Measurements from ENCODE around the gene GGN. TPM values are rescaled to one million over a fixed set of nuclear protein-coding genes. Genes with fewer than 3 reads are reported as not detected.
"Not testable (repeated sequence)": the region's sequence is repeated elsewhere in the genome, so short reads cannot be mapped to it uniquely, and the experiment has no call there.

The GGN gene
- polyA plus RNA-seq, 1 donor: 4.4 TPM

- H3K36me3 ChIP-seq (ENCODE audit: control insufficient read depth, insufficient read depth, low read length); H3K9me3 ChIP-seq (ENCODE audit: control insufficient read depth, low read depth, low read length); DNase-seq; H3K4me1 ChIP-seq (ENCODE audit: control insufficient read depth, insufficient read depth, low read length); H3K27ac ChIP-seq (ENCODE audit: low read length); H3K4me3 ChIP-seq (ENCODE audit: low read length): not testable (repeated sequence)
- peaks cover 37% of the 10 kb centered on the region for H3K27me3 ChIP-seq (ENCODE audit: control insufficient read depth, insufficient read depth, low read length)
- WGBS (ENCODE audit: insufficient coverage, low lambda C conversion rate): no CpG with 5 or more reads among the region's 16 CpGs
Measured at GRCh38 chr19:38362946-38363688, 24.7 kb downstream of the GGN start.

GRCh38 chr19:38362076-38362945 lies 25.5 kb downstream of the GGN start:
- Histone ChIP-seq H3K27me3 (ENCODE audit: control insufficient read depth, insufficient read depth, low read length) (peaks cover 41% of the 10 kb centered on the region), H3K9me3 (ENCODE audit: control insufficient read depth, low read depth, low read length) (peaks cover 4% of the 10 kb centered on the region), H3K4me3 (ENCODE audit: low read length) (peak overlapping the region; percentile 55), H3K4me1 (ENCODE audit: control insufficient read depth, insufficient read depth, low read length) (peaks cover 9% of the 10 kb centered on the region), H3K27ac (ENCODE audit: low read length) (no peak overlapping the region), H3K36me3 (ENCODE audit: control insufficient read depth, insufficient read depth, low read length) (no peaks in the 10 kb centered on the region)
- peak; percentile 29 to 57 for DNase-seq
- WGBS (ENCODE audit: insufficient coverage, low lambda C conversion rate): no CpG with 5 or more reads among the region's 68 CpGs

GRCh38 chr19:38361633-38362075 lies 26.2 kb downstream of the GGN start:
- Histone ChIP-seq H3K27me3 (ENCODE audit: control insufficient read depth, insufficient read depth, low read length) (peaks cover 47% of the 10 kb centered on the region), H3K36me3 (ENCODE audit: control insufficient read depth, insufficient read depth, low read length) (no peaks in the 10 kb centered on the region)

GRCh38 chr19:38360839-38361631 lies 26.8 kb downstream of the GGN start:
- Histone ChIP-seq H3K27me3 (ENCODE audit: control insufficient read depth, insufficient read depth, low read length) (peaks cover 53% of the 10 kb centered on the region), H3K27ac (ENCODE audit: low read length) (no peak overlapping the region), H3K36me3 (ENCODE audit: control insufficient read depth, insufficient read depth, low read length) (no peaks in the 10 kb centered on the region), H3K9me3 (ENCODE audit: control insufficient read depth, low read depth, low read length) (peaks cover 4% of the 10 kb centered on the region), H3K4me1 (ENCODE audit: control insufficient read depth, insufficient read depth, low read length) (peaks cover 9% of the 10 kb centered on the region), H3K4me3 (ENCODE audit: low read length) (peak overlapping the region; percentile 40)
- no CpG with 5 or more reads among the region's 23 CpGs for WGBS (ENCODE audit: insufficient coverage, low lambda C conversion rate)
- DNase-seq: no peak

More at GRCh38 chr19:38361633-38362075, 26.2 kb downstream of the GGN start:
- no peak overlapping the region for H3K27ac ChIP-seq (ENCODE audit: low read length)
- peaks cover 4% of the 10 kb centered on the region for H3K9me3 ChIP-seq (ENCODE audit: control insufficient read depth, low read depth, low read length)
- peaks cover 9% of the 10 kb centered on the region for H3K4me1 ChIP-seq (ENCODE audit: control insufficient read depth, insufficient read depth, low read length)
- H3K4me3 ChIP-seq (ENCODE audit: low read length): peak overlapping the region; percentile 55
- peak; percentile 32 to 71 for DNase-seq
- WGBS (ENCODE audit: insufficient coverage, low lambda C conversion rate): no CpG with 5 or more reads among the region's 37 CpGs

GRCh38 chr19:38360351-38360750 lies 27.5 kb downstream of the GGN start:
- H3K4me1 ChIP-seq (ENCODE audit: control insufficient read depth, insufficient read depth, low read length): peaks cover 9% of the 10 kb centered on the region
- no peak overlapping the region for H3K27ac ChIP-seq (ENCODE audit: low read length)
- peaks cover 4% of the 10 kb centered on the region for H3K9me3 ChIP-seq (ENCODE audit: control insufficient read depth, low read depth, low read length)
- no peak overlapping the region for H3K4me3 ChIP-seq (ENCODE audit: low read length)
- DNase-seq: no peak
- peaks cover 56% of the 10 kb centered on the region for H3K27me3 ChIP-seq (ENCODE audit: control insufficient read depth, insufficient read depth, low read length)
- WGBS (ENCODE audit: insufficient coverage, low lambda C conversion rate): no CpG with 5 or more reads among the region's 9 CpGs
- no peaks in the 10 kb centered on the region for H3K36me3 ChIP-seq (ENCODE audit: control insufficient read depth, insufficient read depth, low read length)

- peaks cover under 1% of the 10 kb centered on the region for H3K9me3 ChIP-seq (ENCODE audit: control insufficient read depth, low read depth, low read length)
- peaks cover 60% of the 10 kb centered on the region for H3K27me3 ChIP-seq (ENCODE audit: control insufficient read depth, insufficient read depth, low read length)
- H3K27ac ChIP-seq (ENCODE audit: low read length): no peak overlapping the region
- H3K4me1 ChIP-seq (ENCODE audit: control insufficient read depth, insufficient read depth, low read length): peaks cover 9% of the 10 kb centered on the region
- WGBS (ENCODE audit: insufficient coverage, low lambda C conversion rate): no CpG with 5 or more reads among the region's 18 CpGs
- no peak for DNase-seq
- no peaks in the 10 kb centered on the region for H3K36me3 ChIP-seq (ENCODE audit: control insufficient read depth, insufficient read depth, low read length)
- H3K4me3 ChIP-seq (ENCODE audit: low read length): no peak overlapping the region
Measured at GRCh38 chr19:38359242-38360021, 28.4 kb downstream of the GGN start.

- Histone ChIP-seq H3K27ac (ENCODE audit: low read length) (no peak overlapping the region), H3K4me3 (ENCODE audit: low read length) (no peak overlapping the region), H3K36me3 (ENCODE audit: control insufficient read depth, insufficient read depth, low read length) (no peaks in the 10 kb centered on the region), H3K4me1 (ENCODE audit: control insufficient read depth, insufficient read depth, low read length) (peaks cover 8% of the 10 kb centered on the region), H3K27me3 (ENCODE audit: control insufficient read depth, insufficient read depth, low read length) (peaks cover 61% of the 10 kb centered on the region), H3K9me3 (ENCODE audit: control insufficient read depth, low read depth, low read length) (no peaks in the 10 kb centered on the region)
- WGBS (ENCODE audit: insufficient coverage, low lambda C conversion rate): no CpG with 5 or more reads among the region's 5 CpGs
- no peak for DNase-seq
Measured at GRCh38 chr19:38358071-38358470, 29.8 kb downstream of the GGN start.

GRCh38 chr19:38355728-38356725 lies 31.8 kb downstream of the GGN start:
- no peak for DNase-seq
- H3K36me3 ChIP-seq (ENCODE audit: control insufficient read depth, insufficient read depth, low read length): no peaks in the 10 kb centered on the region
- no peaks in the 10 kb centered on the region for H3K4me1 ChIP-seq (ENCODE audit: control insufficient read depth, insufficient read depth, low read length)
- no peak overlapping the region for H3K27ac ChIP-seq (ENCODE audit: low read length)
- no peak overlapping the region for H3K4me3 ChIP-seq (ENCODE audit: low read length)
- H3K27me3 ChIP-seq (ENCODE audit: control insufficient read depth, insufficient read depth, low read length): peaks cover 51% of the 10 kb centered on the region
- WGBS (ENCODE audit: insufficient coverage, low lambda C conversion rate): 87% methylated on average over 5 of the region's 16 CpGs
- H3K9me3 ChIP-seq (ENCODE audit: control insufficient read depth, low read depth, low read length): no peaks in the 10 kb centered on the region

- Histone ChIP-seq H3K9me3 (ENCODE audit: control insufficient read depth, low read depth, low read length) (no peaks in the 10 kb centered on the region), H3K36me3 (ENCODE audit: control insufficient read depth, insufficient read depth, low read length) (no peaks in the 10 kb centered on the region), H3K4me1 (ENCODE audit: control insufficient read depth, insufficient read depth, low read length) (no peaks in the 10 kb centered on the region), H3K27me3 (ENCODE audit: control insufficient read depth, insufficient read depth, low read length) (peaks cover 21% of the 10 kb centered on the region), H3K4me3 (ENCODE audit: low read length) (no peak overlapping the region), H3K27ac (ENCODE audit: low read length) (no peak overlapping the region)
- WGBS (ENCODE audit: insufficient coverage, low lambda C conversion rate): 83% methylated on average over 1 of the region's 8 CpGs
- DNase-seq: no peak
Measured at GRCh38 chr19:38352611-38353010, 35.2 kb downstream of the GGN start.
